Ovary (tissue), 3 donors: Measurements from ENCODE around the gene EPC2.
"Not testable (repeated sequence)": the region's sequence is repeated elsewhere in the genome, so short reads cannot be mapped to it uniquely, and the experiment has no call there.

Source experiments
- POLR2A ChIP-seq: fragments of 450-650 bp; IDR thresholded peaks from one replicate; pipeline ENCODE4 v1.6.1; 2017; ENCODE audit warnings: antibody characterized with exemption, mild to moderate bottlenecking, moderate library complexity
- TF ChIP-seq, protein P1 (sequence below), 3 donors: fragments of 450-650 bp in 2 of 3; fragments of 200-600 bp in 1 of 3; IDR thresholded peaks; one replicate each; pipeline versions ENCODE4 v1.5.1 to v1.8.0; 2016 to 2022; ENCODE audit warnings: antibody characterized with exemption in 3 of 3, mild to moderate bottlenecking in 1 of 3
- donor health status: DM: no; HTN: no; CAD: no.

DNA sequence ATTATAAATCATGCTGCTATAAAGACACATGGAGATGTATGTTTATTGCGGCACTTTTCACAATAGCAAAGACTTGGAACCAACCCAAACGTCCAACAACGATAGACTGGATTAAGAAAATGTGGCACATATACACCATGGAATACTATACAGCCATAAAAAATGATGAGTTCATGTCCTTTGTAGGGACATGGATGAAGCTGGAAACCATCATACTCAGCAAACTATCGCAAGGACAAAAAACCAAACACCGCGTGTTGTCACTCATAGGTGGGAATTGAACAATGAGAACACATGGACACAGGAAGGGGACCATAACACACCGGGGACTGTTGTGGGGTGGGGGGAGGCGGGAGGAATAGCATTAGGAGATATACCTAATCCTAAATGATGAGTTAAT lies 17.8 kb downstream of the EPC2 start:
- not testable (repeated sequence) for TF ChIP-seq POLR2A
- TF ChIP-seq, protein P1, sequence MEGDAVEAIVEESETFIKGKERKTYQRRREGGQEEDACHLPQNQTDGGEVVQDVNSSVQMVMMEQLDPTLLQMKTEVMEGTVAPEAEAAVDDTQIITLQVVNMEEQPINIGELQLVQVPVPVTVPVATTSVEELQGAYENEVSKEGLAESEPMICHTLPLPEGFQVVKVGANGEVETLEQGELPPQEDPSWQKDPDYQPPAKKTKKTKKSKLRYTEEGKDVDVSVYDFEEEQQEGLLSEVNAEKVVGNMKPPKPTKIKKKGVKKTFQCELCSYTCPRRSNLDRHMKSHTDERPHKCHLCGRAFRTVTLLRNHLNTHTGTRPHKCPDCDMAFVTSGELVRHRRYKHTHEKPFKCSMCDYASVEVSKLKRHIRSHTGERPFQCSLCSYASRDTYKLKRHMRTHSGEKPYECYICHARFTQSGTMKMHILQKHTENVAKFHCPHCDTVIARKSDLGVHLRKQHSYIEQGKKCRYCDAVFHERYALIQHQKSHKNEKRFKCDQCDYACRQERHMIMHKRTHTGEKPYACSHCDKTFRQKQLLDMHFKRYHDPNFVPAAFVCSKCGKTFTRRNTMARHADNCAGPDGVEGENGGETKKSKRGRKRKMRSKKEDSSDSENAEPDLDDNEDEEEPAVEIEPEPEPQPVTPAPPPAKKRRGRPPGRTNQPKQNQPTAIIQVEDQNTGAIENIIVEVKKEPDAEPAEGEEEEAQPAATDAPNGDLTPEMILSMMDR (IDR thresholded peaks at IDR 0.05) = not testable (repeated sequence)
